Hepatocyte (in vitro differentiated cells): ENCODE data around the gene PTPRM. TPM values are rescaled to one million over a fixed set of nuclear protein-coding genes. Genes with fewer than 3 reads are reported as not detected.

ENCODE experiments used
- DNase-seq: peaks from one replicate; pipeline ENCODE4 v3.0.0-alpha.2; 2016; ENCODE audit warnings: low spot score
- H2AFZ ChIP-seq: fragments of 200-600 bp; sonication (generic); 2 replicates; pipeline ENCODE4 v1.6.0; 2016; ENCODE audit warnings: antibody characterized with exemption, mild to moderate bottlenecking
- H3K27ac ChIP-seq: fragments of 200-600 bp; sonication (generic); 2 replicates; pipeline ENCODE4 v1.5.1; 2016; ENCODE audit warnings: mild to moderate bottlenecking
- H3K27me3 ChIP-seq: fragments of 200-600 bp; sonication (generic); 2 replicates; pipeline ENCODE4 v1.6.1; 2016
- H3K36me3 ChIP-seq: fragments of 200-600 bp; sonication (generic); replicated peaks from 2 replicates; pipeline ENCODE4 v1.5.1; 2016; ENCODE audit warnings: low read depth; ENCODE audit not compliant: insufficient read depth
- H3K4me1 ChIP-seq: fragments of 200-600 bp; sonication (generic); 2 replicates; pipeline ENCODE4 v1.5.1; 2016; ENCODE audit warnings: mild to moderate bottlenecking, moderate library complexity; ENCODE audit not compliant: insufficient read depth
- H3K4me2 ChIP-seq: fragments of 200-600 bp; sonication (generic); 2 replicates; pipeline ENCODE4 v1.6.0; 2016
- H3K4me3 ChIP-seq: fragments of 200-600 bp; sonication (generic); 2 replicates; pipeline ENCODE4 v1.5.1; 2016; ENCODE audit warnings: mild to moderate bottlenecking
- H3K79me2 ChIP-seq: fragments of 200-600 bp; sonication (generic); 2 replicates; pipeline ENCODE4 v1.6.0; 2017; ENCODE audit warnings: mild to moderate bottlenecking
- H3K9me2 ChIP-seq: fragments of 200-600 bp; sonication (generic); replicated peaks from 2 replicates; pipeline ENCODE4 v1.6.0; 2017; ENCODE audit warnings: mild to moderate bottlenecking; ENCODE audit not compliant: insufficient read depth
- H3K9me3 ChIP-seq: fragments of 200-600 bp; sonication (generic); 2 replicates; pipeline ENCODE4 v1.5.1; 2016; ENCODE audit warnings: low read depth, mild to moderate bottlenecking
- H4K20me1 ChIP-seq: fragments of 200-600 bp; sonication (generic); 2 replicates; pipeline ENCODE4 v1.6.0; 2016; ENCODE audit warnings: mild to moderate bottlenecking; ENCODE audit not compliant: insufficient read depth, poor library complexity, severe bottlenecking
- EZH2 ChIP-seq: fragments of 200-600 bp; sonication (generic); IDR thresholded peaks from 2 replicates; pipeline ENCODE4 v1.6.1; 2016; ENCODE audit warnings: antibody characterized with exemption, mild to moderate bottlenecking, borderline replicate concordance
- EZH2phosphoT487 ChIP-seq: fragments of 200-600 bp; sonication (generic); IDR thresholded peaks from one replicate; pipeline ENCODE4 v1.6.1; 2018; ENCODE audit warnings: antibody characterized with exemption, mild to moderate bottlenecking, low read depth, moderate library complexity; ENCODE audit not compliant: unreplicated experiment, severe bottlenecking
- WGBS: methylation state at CpG from one replicate; pipeline ENCODE4 v1.1.6; 2016; ENCODE audit warnings: low lambda C conversion rate; ENCODE audit errors: missing lambda C conversion rate; 5-methylcytosine and 5-hydroxymethylcytosine counted together
- polyA plus RNA-seq: library from polyadenylated mRNA; unstranded; fragments of >200 nt; fragmentation: Nextera tagmentation; extraction: Ambion mirVana; gene quantifications from 2 replicates; pipeline ENCODE4 v1.2.1, GENCODE V29; 2016
- total RNA-seq: library from RNA; depleted of rRNA; stranded (reverse); fragments of >200 nt; gene quantifications from 2 replicates; pipeline ENCODE4 v1.2.3, GENCODE V29; 2014
- TF ChIP-seq, protein P1 (sequence below): fragments of 200-600 bp; sonication (generic); IDR thresholded peaks from 2 replicates; pipeline ENCODE4 v1.5.1; 2016; ENCODE audit warnings: antibody characterized with exemption, mild to moderate bottlenecking; ENCODE audit not compliant: poor library complexity

The PTPRM gene
- total and polyA plus RNA-seq, 2 experiments from 2014 or later = 26.1 to 47.4 TPM

DNA sequence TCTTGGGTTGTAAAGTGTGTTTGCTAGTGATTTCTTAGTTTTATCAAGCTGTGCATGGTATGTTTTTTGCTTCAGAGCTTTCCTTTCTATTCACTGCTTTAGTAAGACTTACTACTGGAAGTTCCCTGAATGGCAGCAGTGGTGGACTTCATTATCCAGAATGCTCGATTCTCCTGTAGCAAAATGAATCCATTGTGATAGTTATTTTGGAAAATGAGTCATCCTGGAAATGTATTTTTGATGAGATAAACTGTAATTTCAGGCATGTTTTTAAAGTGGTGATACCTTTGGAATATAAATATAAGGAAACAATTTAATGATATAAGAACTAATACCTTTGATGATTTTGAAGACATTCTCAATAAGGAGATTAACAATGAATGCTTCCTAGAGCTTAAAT lies 387.1 kb downstream of the PTPRM start:
- H3K27ac ChIP-seq = no peak overlapping the region
- no peaks in the 10 kb centered on the region for H3K9me2 ChIP-seq
- H3K4me1 ChIP-seq = no peaks in the 10 kb centered on the region
- no peaks in the 10 kb centered on the region for H3K79me2 ChIP-seq
- H3K27me3 ChIP-seq = no peaks in the 10 kb centered on the region
- WGBS = 97% methylated on average over 1 of the region's 1 CpG
- H3K36me3 ChIP-seq = no peaks in the 10 kb centered on the region
- no peaks in the 10 kb centered on the region for H3K9me3 ChIP-seq
- H4K20me1 ChIP-seq = no peaks in the 10 kb centered on the region
- TF ChIP-seq EZH2phosphoT487 (no peak), EZH2 (no peak)
- TF ChIP-seq, protein P1, sequence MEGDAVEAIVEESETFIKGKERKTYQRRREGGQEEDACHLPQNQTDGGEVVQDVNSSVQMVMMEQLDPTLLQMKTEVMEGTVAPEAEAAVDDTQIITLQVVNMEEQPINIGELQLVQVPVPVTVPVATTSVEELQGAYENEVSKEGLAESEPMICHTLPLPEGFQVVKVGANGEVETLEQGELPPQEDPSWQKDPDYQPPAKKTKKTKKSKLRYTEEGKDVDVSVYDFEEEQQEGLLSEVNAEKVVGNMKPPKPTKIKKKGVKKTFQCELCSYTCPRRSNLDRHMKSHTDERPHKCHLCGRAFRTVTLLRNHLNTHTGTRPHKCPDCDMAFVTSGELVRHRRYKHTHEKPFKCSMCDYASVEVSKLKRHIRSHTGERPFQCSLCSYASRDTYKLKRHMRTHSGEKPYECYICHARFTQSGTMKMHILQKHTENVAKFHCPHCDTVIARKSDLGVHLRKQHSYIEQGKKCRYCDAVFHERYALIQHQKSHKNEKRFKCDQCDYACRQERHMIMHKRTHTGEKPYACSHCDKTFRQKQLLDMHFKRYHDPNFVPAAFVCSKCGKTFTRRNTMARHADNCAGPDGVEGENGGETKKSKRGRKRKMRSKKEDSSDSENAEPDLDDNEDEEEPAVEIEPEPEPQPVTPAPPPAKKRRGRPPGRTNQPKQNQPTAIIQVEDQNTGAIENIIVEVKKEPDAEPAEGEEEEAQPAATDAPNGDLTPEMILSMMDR = no peak
- no peak overlapping the region for H2AFZ ChIP-seq
- H3K4me2 ChIP-seq = no peak overlapping the region
- no peak for DNase-seq
- no peak overlapping the region for H3K4me3 ChIP-seq

DNA sequence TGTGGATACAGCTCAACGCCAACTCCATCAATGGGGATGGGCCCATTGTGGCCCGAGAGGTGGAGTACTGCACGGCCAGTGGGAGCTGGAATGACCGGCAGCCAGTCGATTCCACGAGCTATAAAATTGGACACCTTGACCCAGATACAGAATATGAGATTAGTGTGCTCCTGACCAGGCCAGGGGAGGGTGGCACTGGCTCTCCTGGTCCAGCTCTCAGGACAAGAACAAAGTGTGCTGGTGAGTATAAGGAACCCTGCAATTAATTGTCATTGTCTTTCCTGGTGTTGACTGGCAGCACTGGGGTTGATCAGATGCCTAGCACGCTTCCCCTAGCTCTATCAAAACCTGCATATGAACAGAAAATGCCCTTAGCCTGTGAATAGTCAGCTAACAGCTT lies 388.1 kb downstream of the PTPRM start:
- no peaks in the 10 kb centered on the region for H3K9me3 ChIP-seq
- H3K27me3 ChIP-seq = no peaks in the 10 kb centered on the region
- no peaks in the 10 kb centered on the region for H3K4me1 ChIP-seq
- H3K4me3 ChIP-seq = no peak overlapping the region
- H4K20me1 ChIP-seq = no peaks in the 10 kb centered on the region
- no peaks in the 10 kb centered on the region for H3K9me2 ChIP-seq
- no peak overlapping the region for H2AFZ ChIP-seq
- H3K27ac ChIP-seq = no peak overlapping the region
- H3K79me2 ChIP-seq = no peaks in the 10 kb centered on the region
- TF ChIP-seq EZH2phosphoT487 = no peak
- TF ChIP-seq, protein P1 = no peak
- H3K4me2 ChIP-seq = no peak overlapping the region
- no peak for DNase-seq
- no peaks in the 10 kb centered on the region for H3K36me3 ChIP-seq
- WGBS = 95% methylated on average over 7 of the region's 7 CpGs

DNA sequence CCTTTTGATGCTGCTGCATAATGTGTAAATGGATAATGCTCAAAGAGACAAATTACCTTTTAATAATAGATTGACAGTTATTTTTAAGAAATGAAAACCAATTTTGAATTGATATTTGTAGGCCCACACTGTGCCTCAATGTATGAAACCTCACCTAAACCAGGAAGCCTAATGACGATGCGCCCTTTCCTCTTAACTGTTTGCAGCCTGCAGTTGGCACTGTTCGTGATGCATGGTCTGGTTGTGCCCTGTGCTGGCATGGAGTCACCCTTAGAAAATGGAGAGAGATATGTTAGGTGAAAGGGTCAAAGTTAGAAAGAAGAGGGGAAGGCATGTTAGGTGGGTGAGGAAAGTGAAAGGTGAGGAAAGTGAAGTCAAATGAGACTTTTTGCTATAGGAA lies 390.2 kb downstream of the PTPRM start:
- H2AFZ ChIP-seq = no peak overlapping the region
- no peaks in the 10 kb centered on the region for H3K36me3 ChIP-seq
- no peaks in the 10 kb centered on the region for H4K20me1 ChIP-seq
- no peaks in the 10 kb centered on the region for H3K79me2 ChIP-seq
- WGBS = 92% methylated on average over 3 of the region's 3 CpGs
- no peak overlapping the region for H3K4me2 ChIP-seq
- no peaks in the 10 kb centered on the region for H3K4me1 ChIP-seq
- H3K9me2 ChIP-seq = no peaks in the 10 kb centered on the region
- H3K9me3 ChIP-seq = no peaks in the 10 kb centered on the region
- H3K27ac ChIP-seq = no peak overlapping the region
- no peak for TF ChIP-seq EZH2
- TF ChIP-seq EZH2phosphoT487 = no peak
- TF ChIP-seq, protein P1 = no peak
- no peaks in the 10 kb centered on the region for H3K27me3 ChIP-seq
- DNase-seq = no peak
- no peak overlapping the region for H3K4me3 ChIP-seq
